ENCODE data around the gene SRA1.

The SRA1 gene
- long read RNA-seq, transcript SRA1-201 (5 exons, 2,107 nt): major isoform, 45 of 62 reads
- long read RNA-seq, transcript SRA1-205 (4 exons, 1,466 nt): minor isoform, 11 of 62 reads
- long read RNA-seq, partial matches to known transcripts: 0 of 62 reads
- long read RNA-seq, other reads (novel, unspliced or antisense): 2 of 62 reads

GRCh38 chr5:140557136-140557805 is at the start of gene SRA1:
Gene SRA1 (minus strand): TSS chr5:140557473. CDS start chr5:140557452, 21 bp downstream.
- no peak for TF ChIP-seq CTCF (IDR thresholded peaks at IDR 0.05; ENCODE audit: insufficient read depth, low read length)
- TF ChIP-seq GABPA (IDR thresholded peaks at IDR 0.05; ENCODE audit: low read depth): peak; percentile 85
- peak; percentile 84 for TF ChIP-seq SPI1 (IDR thresholded peaks at IDR 0.05; ENCODE audit: borderline replicate concordance, low read depth)
- peak; percentile 73 for TF ChIP-seq REST (IDR thresholded peaks at IDR 0.05; ENCODE audit: insufficient replicate concordance, low read depth)
- TF ChIP-seq POLR2AphosphoS5 (IDR thresholded peaks at IDR 0.05; ENCODE audit: low read depth): peak; percentile 95
- Histone ChIP-seq H3K4me3 (replicated peaks; ENCODE audit: insufficient read depth, low read length) (peak within 1 kb of the TSS; percentile 76), H3K27ac (replicated peaks) (peak within 1 kb of the TSS; percentile 83), H3K27me3 (ENCODE audit: insufficient read depth, poor library complexity, severe bottlenecking) (no peaks in the 10 kb centered on the region)
- DNase-seq (ENCODE audit: low read depth in 1 of 2, low spot score in 1 of 2): peak; percentile 81 to 91

GRCh38 chr5:140607031-140607430 is 49.8 kb upstream of the SRA1 start:
- TF ChIP-seq CTCF (IDR thresholded peaks at IDR 0.05; ENCODE audit: insufficient read depth, low read length): no peak
- no peak for TF ChIP-seq GABPA (IDR thresholded peaks at IDR 0.05; ENCODE audit: low read depth)
- TF ChIP-seq POLR2AphosphoS5 (IDR thresholded peaks at IDR 0.05; ENCODE audit: low read depth): no peak
- TF ChIP-seq SPI1 (IDR thresholded peaks at IDR 0.05; ENCODE audit: borderline replicate concordance, low read depth): no peak
- TF ChIP-seq REST (IDR thresholded peaks at IDR 0.05; ENCODE audit: insufficient replicate concordance, low read depth): no peak
- DNase-seq (ENCODE audit: low read depth in 1 of 2, low spot score in 1 of 2): peak in 1 of 2 experiments; percentile 77
- H3K4me3 ChIP-seq (replicated peaks; ENCODE audit: insufficient read depth, low read length): no peak overlapping the region
- H3K27me3 ChIP-seq (ENCODE audit: insufficient read depth, poor library complexity, severe bottlenecking): no peaks in the 10 kb centered on the region
- H3K27ac ChIP-seq (replicated peaks): peak overlapping the region; percentile 1; the same call in 1 of the 2 replicates

GRCh38 chr5:140605879-140606278 is 48.6 kb upstream of the SRA1 start:
- H3K27ac ChIP-seq (replicated peaks): no peak overlapping the region
- H3K4me3 ChIP-seq (replicated peaks; ENCODE audit: insufficient read depth, low read length): no peak overlapping the region
- TF ChIP-seq SPI1 (IDR thresholded peaks at IDR 0.05; ENCODE audit: borderline replicate concordance, low read depth) (no peak), REST (IDR thresholded peaks at IDR 0.05; ENCODE audit: insufficient replicate concordance, low read depth) (no peak), CTCF (IDR thresholded peaks at IDR 0.05; ENCODE audit: insufficient read depth, low read length) (no peak), POLR2AphosphoS5 (IDR thresholded peaks at IDR 0.05; ENCODE audit: low read depth) (no peak), GABPA (IDR thresholded peaks at IDR 0.05; ENCODE audit: low read depth) (no peak)
- H3K27me3 ChIP-seq (ENCODE audit: insufficient read depth, poor library complexity, severe bottlenecking): no peaks in the 10 kb centered on the region
- DNase-seq (ENCODE audit: low read depth in 1 of 2, low spot score in 1 of 2): no peak

Measured in HL-60 (cell line).